GM10248 (cell line): ENCODE data around the gene TRNT1.

Experiments used
- CTCF ChIA-PET: fragments of 300-600 bp; sonication (Branson Sonifier 250); formaldehyde crosslinking; extraction: SDS; loops from one replicate; lab custom pipeline; 2021; ENCODE audit warnings: antibody characterized with exemption; lab: Yijun Ruan, JAX
- POLR2A ChIA-PET: fragments of 350-650 bp; sonication (Branson Sonifier 250); formaldehyde crosslinking; extraction: SDS; loops from one replicate; lab custom pipeline; 2020; ENCODE audit warnings: antibody characterized with exemption; lab: Yijun Ruan, JAX
- DNase-seq: peaks from one replicate; pipeline ENCODE4 v3.0.0; 2012; ENCODE audit errors: extremely low spot score
- CTCF ChIP-seq: IDR thresholded peaks from 2 replicates; pipeline ENCODE4 v1.5.1; 2012; ENCODE audit warnings: mild to moderate bottlenecking, low read depth; ENCODE audit errors: extremely low read depth, missing control alignments, control extremely low read depth

TRNT1 gene

GRCh38 chr3:3178498-3179328 lies 52.0 kb downstream of the TRNT1 start:
- POLR2A ChIA-PET = no interaction called here
- no peak for DNase-seq
- TF ChIP-seq CTCF = no peak
- CTCF ChIA-PET = interaction anchor here (0.7 to 1.2 kb wide), 7 partner anchors 9 to 106 kb away, joined by 3 to 6 read pairs (median 3); no protein-coding TSS in a partner anchor

- peak; percentile 96 for DNase-seq
- POLR2A ChIA-PET = no interaction called here
Measured at GRCh38 chr3:3179407-3180094, 52.8 kb downstream of the TRNT1 start, which contains the start of gene CRBN. Gene CRBN, minus strand, starts transcription at chr3:3179691. Its CDS starts 4 bp downstream, at chr3:3179687.

GRCh38 chr3:3180456-3180855 lies 53.7 kb downstream of the TRNT1 start:
- TF ChIP-seq CTCF = no peak
- CTCF ChIA-PET = interaction anchor here (0.7 kb wide), 1 partner anchor 20 kb away, joined by 3 read pairs; no protein-coding TSS in a partner anchor

More at GRCh38 chr3:3179407-3180094, 52.8 kb downstream of the TRNT1 start, which contains the start of gene CRBN:
- CTCF ChIA-PET = interaction anchor here (0.7 to 1.2 kb wide), 7 partner anchors 10 to 107 kb away, joined by 3 to 6 read pairs (median 3); no protein-coding TSS in a partner anchor
- TF ChIP-seq CTCF = peak; percentile 98

GRCh38 chr3:3184876-3185275 lies 58.1 kb downstream of the TRNT1 start:
- ChIA-PET POLR2A (no interaction called here), CTCF (no interaction called here)
- TF ChIP-seq CTCF = no peak
- no peak for DNase-seq

More at GRCh38 chr3:3180456-3180855, 53.7 kb downstream of the TRNT1 start:
- DNase-seq = no peak
- POLR2A ChIA-PET = no interaction called here

- DNase-seq = no peak
- ChIA-PET POLR2A (no interaction called here), CTCF (interaction anchor here (1.2 to 4.4 kb wide), 3 partner anchors 8 to 12 kb away, joined by 4 to 28 read pairs (median 4); partner anchors contain the start of gene CRBN)
- TF ChIP-seq CTCF = no peak
Measured at GRCh38 chr3:3189102-3189727, 62.5 kb downstream of the TRNT1 start.

- no peak for TF ChIP-seq CTCF
- CTCF ChIA-PET = interaction anchor here (1.0 to 4.4 kb wide), 4 partner anchors 9 to 808 kb away, joined by 3 to 28 read pairs (median 4); partner anchors contain the start of gene CRBN
- POLR2A ChIA-PET = no interaction called here
Measured at GRCh38 chr3:3189961-3190360, 63.2 kb downstream of the TRNT1 start.

More at GRCh38 chr3:3189961-3190360, 63.2 kb downstream of the TRNT1 start:
- DNase-seq = no peak
